PC-9 (cell line): ENCODE results near the gene ARHGAP26. TPM values are rescaled to one million over a fixed set of nuclear protein-coding genes. Genes with fewer than 3 reads are reported as not detected.

Experiments used
- BruUV-seq: library from RNA; stranded (reverse); fragments of 400-500 nt; replicated peaks from 2 replicates; lab custom pipeline; 2021; lab: Mats Ljungman, UMichigan
- CTCF ChIA-PET: fragments of 300-600 bp; sonication (Branson Sonifier 250); formaldehyde crosslinking; loops from one replicate; lab custom pipeline; 2022; ENCODE audit warnings: antibody characterized with exemption; lab: Charles Lee
- POLR2A ChIA-PET: fragments of 300-600 bp; sonication (Branson Sonifier 250); formaldehyde crosslinking; loops from one replicate; lab custom pipeline; 2022; ENCODE audit warnings: antibody characterized with exemption; ENCODE audit not compliant: unreplicated experiment; lab: Charles Lee
- DNase-seq, 2 experiments: peaks; one replicate each; pipeline versions ENCODE4 v3.0.0 to v3.0.0-alpha.2; 2015 to 2022; ENCODE audit warnings: mixed read lengths in 1 of 2
- H2AFZ ChIP-seq: fragments of 200-600 bp; sonication (generic); 2 replicates; pipeline ENCODE4 v1.8.1; 2017; ENCODE audit warnings: antibody characterized with exemption
- H3F3A ChIP-seq: fragments of 200-600 bp; sonication (generic); 2 replicates; pipeline ENCODE4 v1.8.1; 2017; ENCODE audit warnings: antibody characterized with exemption, mild to moderate bottlenecking, low read depth; ENCODE audit not compliant: insufficient read depth
- H3K27ac ChIP-seq: fragments of 200-600 bp; sonication (generic); 2 replicates; pipeline ENCODE4 v1.6.1; 2016; ENCODE audit warnings: mixed run types
- H3K27me3 ChIP-seq: fragments of 200-600 bp; sonication (generic); 2 replicates; pipeline ENCODE4 v1.6.1; 2016; ENCODE audit warnings: low read depth, mixed run types; ENCODE audit not compliant: insufficient read depth
- H3K36me3 ChIP-seq: fragments of 200-600 bp; sonication (generic); 2 replicates; pipeline ENCODE4 v1.6.1; 2016; ENCODE audit warnings: low read depth, mixed run types
- H3K4me1 ChIP-seq: fragments of 200-600 bp; sonication (generic); replicated peaks from 2 replicates; pipeline ENCODE4 v1.6.1; 2016; ENCODE audit warnings: mixed run types; ENCODE audit not compliant: insufficient read depth
- H3K4me2 ChIP-seq: fragments of 200-600 bp; sonication (generic); 2 replicates; pipeline ENCODE4 v1.6.1; 2017; ENCODE audit warnings: mixed run types
- H3K4me3 ChIP-seq: fragments of 200-600 bp; sonication (generic); 2 replicates; pipeline ENCODE4 v1.6.1; 2016; ENCODE audit warnings: mixed run types
- H3K79me2 ChIP-seq: fragments of 200-600 bp; sonication (generic); 2 replicates; pipeline ENCODE4 v1.6.1; 2017; ENCODE audit warnings: low read depth, mixed run types
- H3K9me2 ChIP-seq: fragments of 200-600 bp; sonication (generic); 2 replicates; pipeline ENCODE4 v1.8.1; 2017; ENCODE audit warnings: mild to moderate bottlenecking; ENCODE audit not compliant: insufficient read depth
- H3K9me3 ChIP-seq: fragments of 200-600 bp; sonication (generic); 2 replicates; pipeline ENCODE4 v1.8.1; 2016; ENCODE audit warnings: low read depth; ENCODE audit not compliant: insufficient read depth
- H4K20me1 ChIP-seq: fragments of 200-600 bp; sonication (generic); 2 replicates; pipeline ENCODE4 v1.8.1; 2017; ENCODE audit not compliant: insufficient read depth
- CTCF ChIP-seq: fragments of 200-600 bp; sonication (generic); conservative IDR thresholded peaks from 2 replicates; pipeline ENCODE4 v1.6.1; 2017; ENCODE audit warnings: mixed run types, antibody characterized with exemption, mild to moderate bottlenecking, moderate library complexity
- EZH2 ChIP-seq: fragments of 200-600 bp; sonication (generic); IDR thresholded peaks from 2 replicates; pipeline ENCODE4 v1.8.0; 2017; ENCODE audit warnings: antibody characterized with exemption, low read depth
- intact Hi-C: fragments of 100-400 bp; cut with micrococcal nuclease; formaldehyde crosslinking; loops from one replicate; pipeline ENCODE4 v1.10.0; 2022; ENCODE audit not compliant: unreplicated experiment
- total RNA-seq: library from RNA; stranded (reverse); gene quantifications from 2 replicates; pipeline ENCODE4 v1.2.3, GENCODE V29; 2021

The ARHGAP26 gene
- total RNA-seq, 1 experiment from 2014 or later: 29.7 TPM

GRCh38 chr5:143182901-143183820, 413.0 kb downstream of the ARHGAP26 start:
- no peak for DNase-seq
- Histone ChIP-seq H3K79me2 (no peaks in the 10 kb centered on the region), H3K36me3 (no peaks in the 10 kb centered on the region), H4K20me1 (no peaks in the 10 kb centered on the region), H2AFZ (no peak overlapping the region), H3K4me1 (peaks cover 19% of the 10 kb centered on the region), H3K4me3 (no peak overlapping the region), H3K4me2 (no peak overlapping the region), H3K27ac (no peak overlapping the region), H3F3A (no peaks in the 10 kb centered on the region), H3K9me2 (no peaks in the 10 kb centered on the region), H3K27me3 (no peaks in the 10 kb centered on the region), H3K9me3 (no peaks in the 10 kb centered on the region)
- intact Hi-C loops: no loop called here
- POLR2A ChIA-PET: no interaction called here
- CTCF ChIA-PET: interaction anchor here (0.7 kb wide), 1 partner anchor 94 kb away, joined by 5 read pairs; no protein-coding TSS in a partner anchor
- no peak for TF ChIP-seq CTCF
- no peak for TF ChIP-seq EZH2
- no TSS peak for BruUV-seq

DNA sequence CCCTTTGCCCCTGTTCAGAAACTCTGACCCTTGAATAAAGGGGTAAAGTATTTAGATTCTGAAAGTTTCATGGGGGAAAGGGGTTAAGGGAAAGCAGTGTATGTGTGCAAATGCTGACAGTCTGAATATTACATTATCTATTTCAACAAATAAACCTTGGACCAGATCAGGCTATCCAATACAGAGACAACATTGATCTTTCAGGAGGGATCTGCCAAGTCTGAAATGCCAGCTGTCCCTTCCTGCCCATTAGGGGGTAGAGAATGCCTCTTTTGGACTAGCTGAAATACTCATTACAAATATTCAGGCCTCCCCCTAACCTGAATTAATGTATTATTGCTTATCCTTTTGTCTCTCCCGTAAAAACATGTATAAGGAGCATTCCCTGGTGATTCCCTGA, 413.8 kb downstream of the ARHGAP26 start:
- POLR2A ChIA-PET: no interaction called here

GRCh38 chr5:143186623-143187022, 416.4 kb downstream of the ARHGAP26 start:
- CTCF ChIA-PET: interaction anchor here (0.6 kb wide), 1 partner anchor 1016 kb away, joined by 3 read pairs; no protein-coding TSS in a partner anchor
- no peaks in the 10 kb centered on the region for H3K36me3 ChIP-seq
- H3K27me3 ChIP-seq: no peaks in the 10 kb centered on the region
- H3K9me3 ChIP-seq: peaks cover 3% of the 10 kb centered on the region; the same call in 1 of the 2 replicates
- no peaks in the 10 kb centered on the region for H3F3A ChIP-seq
- H3K4me3 ChIP-seq: no peak overlapping the region
- no TSS peak for BruUV-seq
- DNase-seq: no peak
- no peak overlapping the region for H3K27ac ChIP-seq
- no peak for TF ChIP-seq EZH2
- no peak for TF ChIP-seq CTCF
- H2AFZ ChIP-seq: no peak overlapping the region
- POLR2A ChIA-PET: interaction anchor here (0.7 kb wide), 1 partner anchor 551 kb away, joined by 3 read pairs; no protein-coding TSS in a partner anchor
- H3K4me2 ChIP-seq: no peak overlapping the region
- peaks cover 19% of the 10 kb centered on the region for H3K4me1 ChIP-seq
- no peaks in the 10 kb centered on the region for H3K79me2 ChIP-seq
- H3K9me2 ChIP-seq: no peaks in the 10 kb centered on the region
- intact Hi-C loops: loop anchor here (5.0 kb wide), 1 partner anchor 126 kb away; no protein-coding TSS in a partner anchor
- no peaks in the 10 kb centered on the region for H4K20me1 ChIP-seq

More for the DNA sequence above, 413.8 kb downstream of the ARHGAP26 start:
- H3K36me3 ChIP-seq: no peaks in the 10 kb centered on the region
- H3K27ac ChIP-seq: no peak overlapping the region
- H3K4me3 ChIP-seq: no peak overlapping the region
- no peaks in the 10 kb centered on the region for H3K27me3 ChIP-seq
- no peaks in the 10 kb centered on the region for H3K9me2 ChIP-seq
- DNase-seq: no peak
- no peaks in the 10 kb centered on the region for H4K20me1 ChIP-seq
- CTCF ChIA-PET: no interaction called here
- H3F3A ChIP-seq: no peaks in the 10 kb centered on the region
- BruUV-seq: no TSS peak
- TF ChIP-seq EZH2: no peak
- TF ChIP-seq CTCF: no peak
- H3K4me1 ChIP-seq: peaks cover 19% of the 10 kb centered on the region
- H3K4me2 ChIP-seq: no peak overlapping the region
- intact Hi-C loops: no loop called here
- H3K9me3 ChIP-seq: no peaks in the 10 kb centered on the region
- no peaks in the 10 kb centered on the region for H3K79me2 ChIP-seq
- H2AFZ ChIP-seq: no peak overlapping the region
